Natural killer cell (primary cell): ENCODE results near the gene ECE1. TPM values are rescaled to one million over a fixed set of nuclear protein-coding genes. Genes with fewer than 3 reads are reported as not detected.

Experiments
- ATAC-seq, 3 donors: fragments of 150-1000 bp in 2 of 3; fragments of 200-7000 bp in 1 of 3; cut with Tn5 transposase; 1 replicate in 1 of 3; 2 replicates in 2 of 3; pipeline ENCODE4 v1.10.0; 2021; ENCODE audit warnings: mild to moderate bottlenecking in 2 of 3, moderate library complexity in 2 of 3
- DNase-seq, 2 donors: peaks; one replicate each; pipeline versions ENCODE4 v3.0.0 to v3.0.0-alpha.2; 2013 to 2021; ENCODE audit warnings: mixed read lengths in 1 of 2
- H3K27ac ChIP-seq: one replicate; pipeline ENCODE4 v1.5.1; 2013; ENCODE audit warnings: mild to moderate bottlenecking, low read length
- H3K27me3 ChIP-seq: one replicate; pipeline ENCODE4 v1.6.1; 2013; ENCODE audit warnings: low read length; ENCODE audit not compliant: control insufficient read depth, insufficient read depth
- H3K36me3 ChIP-seq: one replicate; pipeline ENCODE4 v1.6.1; 2013; ENCODE audit warnings: low read length; ENCODE audit not compliant: control insufficient read depth, insufficient read depth
- H3K4me1 ChIP-seq: one replicate; pipeline ENCODE4 v1.6.1; 2013; ENCODE audit warnings: low read length; ENCODE audit not compliant: control insufficient read depth, insufficient read depth
- H3K4me3 ChIP-seq: one replicate; pipeline ENCODE4 v1.5.1; 2013; ENCODE audit warnings: low read length
- H3K9me3 ChIP-seq: one replicate; pipeline ENCODE4 v1.6.1; 2013; ENCODE audit warnings: low read length; ENCODE audit not compliant: control insufficient read depth, insufficient read depth
- H3K27ac Mint-ChIP-seq, 2 donors: one replicate each; pipeline ENCODE4 v1.8.0; 2022; ENCODE audit warnings: mild to moderate bottlenecking in 2 of 2, mixed read lengths in 2 of 2, moderate library complexity in 1 of 2
- H3K27me3 Mint-ChIP-seq, 2 donors: one replicate each; pipeline ENCODE4 v1.8.0; 2022; ENCODE audit warnings: low read depth in 2 of 2, mixed read lengths in 2 of 2
- H3K36me3 Mint-ChIP-seq: one replicate; pipeline ENCODE4 v1.8.0; 2022; ENCODE audit warnings: mixed read lengths
- H3K4me1 Mint-ChIP-seq, 2 donors: one replicate each; pipeline ENCODE4 v1.8.0; 2022; ENCODE audit warnings: mixed read lengths in 2 of 2
- H3K4me3 Mint-ChIP-seq: one replicate; pipeline ENCODE4 v1.8.0; 2022; ENCODE audit warnings: mild to moderate bottlenecking, moderate library complexity, mixed read lengths
- H3K9me3 Mint-ChIP-seq, 2 donors: one replicate each; pipeline ENCODE4 v1.8.0; 2022; ENCODE audit warnings: mixed read lengths in 2 of 2
- WGBS: methylation state at CpG from one replicate; pipeline ENCODE4 v1.1.7; 2013; ENCODE audit warnings: missing lambda C conversion rate; ENCODE audit not compliant: insufficient coverage; 5-methylcytosine and 5-hydroxymethylcytosine counted together
- intact Hi-C: fragments of 100-400 bp; cut with micrococcal nuclease; formaldehyde crosslinking; loops from one replicate; pipeline ENCODE4 v1.14.2; 2022
- total RNA-seq, 4 donors: library from RNA; stranded (reverse); fragments of 120-200 nt in 1 of 4; gene quantifications; one replicate each; pipeline versions ENCODE4 v1.2.3 to v1.2.4, GENCODE V29; 2013 to 2022
- TF ChIP-seq, protein P1 (sequence below): fragments of 200-600 bp; IDR thresholded peaks from one replicate; pipeline ENCODE4 v1.8.0; 2022; ENCODE audit warnings: antibody characterized with exemption

Gene ECE1
- total RNA-seq, 3 donors from 2014 or later (not counting 1 experiment from before 2014, with no cell fraction given) = 47.2 to 70.1 (median 50.7) TPM

GRCh38 chr1:21324368-21325141 is 34.3 kb upstream of the ECE1 start:
- Histone ChIP-seq H3K27me3 (no peaks in the 10 kb centered on the region), H3K4me3 (no peak overlapping the region), H3K9me3 (no peaks in the 10 kb centered on the region), H3K4me1 (peaks cover 47% of the 10 kb centered on the region), H3K27ac (peak overlapping the region; percentile 46), H3K36me3 (no peaks in the 10 kb centered on the region)
- TF ChIP-seq, protein P1, sequence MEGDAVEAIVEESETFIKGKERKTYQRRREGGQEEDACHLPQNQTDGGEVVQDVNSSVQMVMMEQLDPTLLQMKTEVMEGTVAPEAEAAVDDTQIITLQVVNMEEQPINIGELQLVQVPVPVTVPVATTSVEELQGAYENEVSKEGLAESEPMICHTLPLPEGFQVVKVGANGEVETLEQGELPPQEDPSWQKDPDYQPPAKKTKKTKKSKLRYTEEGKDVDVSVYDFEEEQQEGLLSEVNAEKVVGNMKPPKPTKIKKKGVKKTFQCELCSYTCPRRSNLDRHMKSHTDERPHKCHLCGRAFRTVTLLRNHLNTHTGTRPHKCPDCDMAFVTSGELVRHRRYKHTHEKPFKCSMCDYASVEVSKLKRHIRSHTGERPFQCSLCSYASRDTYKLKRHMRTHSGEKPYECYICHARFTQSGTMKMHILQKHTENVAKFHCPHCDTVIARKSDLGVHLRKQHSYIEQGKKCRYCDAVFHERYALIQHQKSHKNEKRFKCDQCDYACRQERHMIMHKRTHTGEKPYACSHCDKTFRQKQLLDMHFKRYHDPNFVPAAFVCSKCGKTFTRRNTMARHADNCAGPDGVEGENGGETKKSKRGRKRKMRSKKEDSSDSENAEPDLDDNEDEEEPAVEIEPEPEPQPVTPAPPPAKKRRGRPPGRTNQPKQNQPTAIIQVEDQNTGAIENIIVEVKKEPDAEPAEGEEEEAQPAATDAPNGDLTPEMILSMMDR = no peak
- H3K9me3 Mint-ChIP-seq = no peaks in the 10 kb centered on the region
- H3K4me3 Mint-ChIP-seq = peak overlapping the region; percentile 84
- peak overlapping the region; percentile 74 to 88 for H3K27ac Mint-ChIP-seq
- no peaks in the 10 kb centered on the region for H3K36me3 Mint-ChIP-seq
- H3K27me3 Mint-ChIP-seq = no peaks in the 10 kb centered on the region
- ATAC-seq (peak; percentile 68 to 81 (median 69)), DNase-seq (peak; percentile 52 to 65)
- WGBS = 8% methylated on average over 13 of the region's 14 CpGs
- intact Hi-C loops = loop anchor here (1.0 kb wide), 1 partner anchor 10 kb away; no protein-coding TSS in a partner anchor
- peaks cover 40 to 78% of the 10 kb centered on the region in 2 donors for H3K4me1 Mint-ChIP-seq

- WGBS = 93% methylated on average over 7 of the region's 7 CpGs
- H3K36me3 Mint-ChIP-seq = no peaks in the 10 kb centered on the region
- peaks cover 35 to 73% of the 10 kb centered on the region in 2 donors for H3K4me1 Mint-ChIP-seq
- no peaks in the 10 kb centered on the region for H3K9me3 Mint-ChIP-seq
- Histone ChIP-seq H3K36me3 (no peaks in the 10 kb centered on the region), H3K27ac (no peak overlapping the region), H3K4me1 (peaks cover 46% of the 10 kb centered on the region), H3K9me3 (no peaks in the 10 kb centered on the region), H3K27me3 (no peaks in the 10 kb centered on the region), H3K4me3 (no peak overlapping the region)
- TF ChIP-seq, protein P1 = no peak
- ATAC-seq (no peak), DNase-seq (no peak)
- H3K4me3 Mint-ChIP-seq = no peak overlapping the region
- no peaks in the 10 kb centered on the region for H3K27me3 Mint-ChIP-seq
- intact Hi-C loops = no loop called here
- peak overlapping the region in 1 of 2 donors; percentile 64 for H3K27ac Mint-ChIP-seq
Observed at GRCh38 chr1:21323091-21323490, 32.8 kb upstream of the ECE1 start.

- TF ChIP-seq, protein P1 = no peak
- intact Hi-C loops = no loop called here
- H3K4me1 Mint-ChIP-seq = peaks cover 35 to 73% of the 10 kb centered on the region in 2 donors
- no peaks in the 10 kb centered on the region for H3K36me3 Mint-ChIP-seq
- Histone ChIP-seq H3K4me3 (no peak overlapping the region), H3K36me3 (no peaks in the 10 kb centered on the region), H3K9me3 (no peaks in the 10 kb centered on the region), H3K4me1 (peaks cover 46% of the 10 kb centered on the region), H3K27ac (no peak overlapping the region), H3K27me3 (no peaks in the 10 kb centered on the region)
- no peak overlapping the region for H3K4me3 Mint-ChIP-seq
- no peaks in the 10 kb centered on the region for H3K9me3 Mint-ChIP-seq
- peak overlapping the region; percentile 36 to 64 for H3K27ac Mint-ChIP-seq
- ATAC-seq (no peak), DNase-seq (no peak)
- H3K27me3 Mint-ChIP-seq = no peaks in the 10 kb centered on the region
- WGBS = 56% methylated on average over 6 of the region's 6 CpGs
Observed at GRCh38 chr1:21322681-21323016, 32.4 kb upstream of the ECE1 start.
